Hepatic stellate cell (primary cell): ENCODE data around the gene MMGT1.
"Not testable (repeated sequence)": the region's sequence is repeated elsewhere in the genome, so short reads cannot be mapped to it uniquely, and the experiment has no call there.

ENCODE experiments used
- DNase-seq: peaks from one replicate; pipeline ENCODE4 v3.0.0; 2011; ENCODE audit warnings: low spot score

The MMGT1 gene

GRCh38 chrX:135923353-135923752 is 50.4 kb downstream of the MMGT1 start:
- no peak for DNase-seq

GRCh38 chrX:135920516-135920915 is 53.3 kb downstream of the MMGT1 start:
- not testable (repeated sequence) for DNase-seq

- DNase-seq: no peak
Measured at GRCh38 chrX:135914404-135914803, 59.4 kb downstream of the MMGT1 start.
